BJ (cell line): ENCODE data around the gene OR2AT4. TPM values are rescaled to one million over a fixed set of nuclear protein-coding genes. Genes with fewer than 3 reads are reported as not detected.
"Not testable (repeated sequence)": the region's sequence is repeated elsewhere in the genome, so short reads cannot be mapped to it uniquely, and the experiment has no call there.

Source experiments
- CTCF ChIA-PET: fragments of 350-600 bp; formaldehyde crosslinking; extraction: SDS; loops from one replicate; lab custom pipeline; 2021; ENCODE audit warnings: antibody characterized with exemption, inconsistent platforms; lab: Yijun Ruan, JAX
- POLR2A ChIA-PET: fragments of 300-600 bp; sonication (Branson Sonifier 250); formaldehyde crosslinking; extraction: SDS; loops from one replicate; lab custom pipeline; 2021; ENCODE audit warnings: antibody characterized with exemption; lab: Charles Lee
- DNase-seq: peaks from one replicate; pipeline ENCODE4 v3.0.0-alpha.2; 2011; ENCODE audit warnings: low read depth
- H3K27me3 ChIP-seq: 2 replicates; pipeline ENCODE4 v1.6.0; 2011; ENCODE audit warnings: low read length; ENCODE audit not compliant: control insufficient read depth, insufficient read depth
- H3K36me3 ChIP-seq: 2 replicates; pipeline ENCODE4 v1.5.1; 2011; ENCODE audit warnings: low read length; ENCODE audit not compliant: control insufficient read depth, insufficient read depth
- H3K4me3 ChIP-seq: 2 replicates; pipeline ENCODE4 v1.5.1; 2011; ENCODE audit warnings: low read depth, mild to moderate bottlenecking, control low read depth, low read length
- polyA plus RNA-seq: library from polyadenylated mRNA; depleted of rRNA; stranded (reverse); fragments of >200 nt; gene quantifications from 2 replicates; pipeline ENCODE4 v1.2.3, GENCODE V29; 2011
- TF ChIP-seq, protein P1 (sequence below): IDR thresholded peaks from 2 replicates; pipeline ENCODE4 v1.5.1; 2011; ENCODE audit warnings: low read depth, mild to moderate bottlenecking, control low read depth, inconsistent platforms, low read length, moderate library complexity; ENCODE audit not compliant: insufficient read depth

OR2AT4 gene
- polyA plus RNA-seq, 1 experiment: not detected

GRCh38 chr11:75114465-75114864 is 17.8 kb upstream of the OR2AT4 start:
- ChIA-PET CTCF (no interaction called here), POLR2A (no interaction called here)
- Histone ChIP-seq H3K36me3 (no peaks in the 10 kb centered on the region), H3K27me3 (peaks cover 2% of the 10 kb centered on the region), H3K4me3 (no peak overlapping the region)
- no peak for DNase-seq
- TF ChIP-seq, protein P1, sequence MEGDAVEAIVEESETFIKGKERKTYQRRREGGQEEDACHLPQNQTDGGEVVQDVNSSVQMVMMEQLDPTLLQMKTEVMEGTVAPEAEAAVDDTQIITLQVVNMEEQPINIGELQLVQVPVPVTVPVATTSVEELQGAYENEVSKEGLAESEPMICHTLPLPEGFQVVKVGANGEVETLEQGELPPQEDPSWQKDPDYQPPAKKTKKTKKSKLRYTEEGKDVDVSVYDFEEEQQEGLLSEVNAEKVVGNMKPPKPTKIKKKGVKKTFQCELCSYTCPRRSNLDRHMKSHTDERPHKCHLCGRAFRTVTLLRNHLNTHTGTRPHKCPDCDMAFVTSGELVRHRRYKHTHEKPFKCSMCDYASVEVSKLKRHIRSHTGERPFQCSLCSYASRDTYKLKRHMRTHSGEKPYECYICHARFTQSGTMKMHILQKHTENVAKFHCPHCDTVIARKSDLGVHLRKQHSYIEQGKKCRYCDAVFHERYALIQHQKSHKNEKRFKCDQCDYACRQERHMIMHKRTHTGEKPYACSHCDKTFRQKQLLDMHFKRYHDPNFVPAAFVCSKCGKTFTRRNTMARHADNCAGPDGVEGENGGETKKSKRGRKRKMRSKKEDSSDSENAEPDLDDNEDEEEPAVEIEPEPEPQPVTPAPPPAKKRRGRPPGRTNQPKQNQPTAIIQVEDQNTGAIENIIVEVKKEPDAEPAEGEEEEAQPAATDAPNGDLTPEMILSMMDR: no peak

GRCh38 chr11:75113030-75113429 is 16.4 kb upstream of the OR2AT4 start:
- POLR2A ChIA-PET: no interaction called here
- no peak for DNase-seq
- Histone ChIP-seq H3K36me3 (no peaks in the 10 kb centered on the region), H3K27me3 (peaks cover 2% of the 10 kb centered on the region), H3K4me3 (no peak overlapping the region)
- TF ChIP-seq, protein P1: no peak
- CTCF ChIA-PET: interaction anchor here (0.9 kb wide), 1 partner anchor 136 kb away, joined by 3 read pairs; no protein-coding TSS in a partner anchor

DNA sequence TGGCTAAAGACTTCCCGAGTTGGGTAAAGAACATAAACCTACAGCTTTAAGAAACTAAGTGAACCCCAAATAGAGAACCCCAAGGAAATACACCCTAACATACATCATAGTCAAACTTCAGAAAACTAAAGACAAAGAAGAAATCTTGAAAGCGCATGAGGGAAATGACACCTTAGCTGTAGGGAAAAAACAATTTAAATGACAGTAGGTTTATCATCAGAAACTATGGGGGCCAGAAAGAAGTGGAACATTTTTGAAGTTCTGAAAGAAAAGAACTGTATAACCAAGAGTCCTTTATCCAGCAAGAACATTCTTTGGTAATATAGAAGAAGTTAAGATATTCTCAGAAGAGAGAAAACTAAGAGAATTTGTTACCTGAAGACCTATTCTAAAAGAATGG is 15.5 kb upstream of the OR2AT4 start:
- POLR2A ChIA-PET: no interaction called here
- Histone ChIP-seq H3K27me3 (peaks cover 2% of the 10 kb centered on the region), H3K36me3 (no peaks in the 10 kb centered on the region), H3K4me3 (no peak overlapping the region)
- CTCF ChIA-PET: interaction anchor here (0.7 to 1.3 kb wide), 4 partner anchors 19 to 946 kb away, joined by 3 to 7 read pairs (median 5); no protein-coding TSS in a partner anchor
- TF ChIP-seq, protein P1: no peak
- no peak for DNase-seq

- TF ChIP-seq, protein P1: no peak
- DNase-seq: no peak
- H3K27me3 ChIP-seq: no peaks in the 10 kb centered on the region; the same call in 1 of the 2 replicates
- POLR2A ChIA-PET: no interaction called here
- H3K36me3 ChIP-seq: no peaks in the 10 kb centered on the region
- no peak overlapping the region for H3K4me3 ChIP-seq
- CTCF ChIA-PET: no interaction called here
Measured at GRCh38 chr11:75107187-75107586, 10.5 kb upstream of the OR2AT4 start.

DNA sequence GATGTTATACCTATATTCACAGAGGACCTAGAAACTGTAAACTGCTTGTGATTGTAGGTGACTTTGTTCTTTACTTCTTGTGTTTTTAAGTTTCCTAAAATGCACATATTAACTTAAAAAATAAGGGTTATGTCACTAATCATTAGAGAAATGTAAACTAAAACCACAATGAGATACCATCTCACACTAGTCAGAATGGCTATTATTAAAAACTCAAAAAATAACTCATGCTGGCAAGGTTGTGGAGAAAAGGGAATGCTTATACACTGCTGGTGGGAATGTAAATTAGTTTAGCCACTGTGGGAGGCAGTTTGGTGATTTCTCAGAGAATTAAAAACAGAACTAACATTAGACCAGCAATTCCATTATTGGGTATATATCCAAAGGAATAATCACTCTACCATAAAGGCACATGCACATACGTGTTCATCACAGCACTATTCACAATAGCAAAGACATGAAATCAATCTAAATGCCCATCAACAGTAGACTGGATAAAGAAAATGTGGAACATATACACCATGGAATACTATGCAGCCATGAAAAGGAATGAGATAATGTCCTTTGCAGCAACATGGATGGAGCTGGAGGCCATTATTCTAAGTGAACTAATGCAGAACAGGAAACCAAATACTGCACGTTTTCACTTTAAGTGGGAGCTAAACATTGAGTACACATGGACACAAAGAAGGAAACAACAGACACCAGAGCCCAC is 9.4 kb upstream of the OR2AT4 start:
- H3K36me3 ChIP-seq, POLR2A ChIA-PET, DNase-seq, H3K27me3 ChIP-seq, CTCF ChIA-PET, H3K4me3 ChIP-seq: not testable (repeated sequence)
